Activated T-cell treated with anti-CD3 and anti-CD28 coated beads, Interleukin-2, amount 50 U/mL, for 4 hours (primary cell): ENCODE results near the gene NKAP. TPM values are rescaled to one million over a fixed set of nuclear protein-coding genes. Genes with fewer than 3 reads are reported as not detected.

ENCODE experiments used
- total RNA-seq, 3 donors: library from RNA; stranded (reverse); gene quantifications; one replicate each; pipeline ENCODE4 v1.2.1, GENCODE V29; 2021

The NKAP gene
- total RNA-seq, 3 donors from 2014 or later = 9.0 to 10.5 (median 9.8) TPM

Other genes starting within 250 kb of the NKAP start
- gene SOWAHD, start 185.2 kb downstream of the NKAP start, total RNA-seq = under 1 TPM in 2 of 3 donors, not detected in 1; 0.14 to 0.18 TPM
- gene RPL39, start 152.1 kb downstream of the NKAP start, total RNA-seq = 1,000 to 10,000 TPM; 2,097 to 2,146 (median 2,130) TPM
- gene UPF3B, start 90.8 kb downstream of the NKAP start, total RNA-seq = 10 to 100 TPM; 14.5 to 16.5 (median 16.3) TPM
- 10 to 100 TPM; 23.7 to 27.5 (median 24.9) TPM for gene RNF113A, start 72.0 kb downstream of the NKAP start, total RNA-seq
- 10 to 100 TPM; 82.4 to 87.4 (median 83.8) TPM for gene NDUFA1, start 71.9 kb downstream of the NKAP start, total RNA-seq
- not detected for gene AKAP14, start 47.9 kb downstream of the NKAP start, total RNA-seq
- under 1 TPM in 1 of 3 donors, not detected in 2; 0.13 TPM for gene RHOXF2B, start 133.9 kb upstream of the NKAP start, total RNA-seq
- not detected for gene RHOXF1, start 172.2 kb upstream of the NKAP start, total RNA-seq
- under 1 TPM in 2 of 3 donors, not detected in 1; 0.11 to 0.16 TPM for gene RHOXF2, start 214.9 kb upstream of the NKAP start, total RNA-seq